ENCODE data around the gene ITGB4. TPM values are rescaled to one million over a fixed set of nuclear protein-coding genes. Genes with fewer than 3 reads are reported as not detected.
"Not testable (repeated sequence)": the region's sequence is repeated elsewhere in the genome, so short reads cannot be mapped to it uniquely, and the experiment has no call there.

ITGB4 gene
- total RNA-seq, 1 donor from 2014 or later = 1.3 TPM

DNA sequence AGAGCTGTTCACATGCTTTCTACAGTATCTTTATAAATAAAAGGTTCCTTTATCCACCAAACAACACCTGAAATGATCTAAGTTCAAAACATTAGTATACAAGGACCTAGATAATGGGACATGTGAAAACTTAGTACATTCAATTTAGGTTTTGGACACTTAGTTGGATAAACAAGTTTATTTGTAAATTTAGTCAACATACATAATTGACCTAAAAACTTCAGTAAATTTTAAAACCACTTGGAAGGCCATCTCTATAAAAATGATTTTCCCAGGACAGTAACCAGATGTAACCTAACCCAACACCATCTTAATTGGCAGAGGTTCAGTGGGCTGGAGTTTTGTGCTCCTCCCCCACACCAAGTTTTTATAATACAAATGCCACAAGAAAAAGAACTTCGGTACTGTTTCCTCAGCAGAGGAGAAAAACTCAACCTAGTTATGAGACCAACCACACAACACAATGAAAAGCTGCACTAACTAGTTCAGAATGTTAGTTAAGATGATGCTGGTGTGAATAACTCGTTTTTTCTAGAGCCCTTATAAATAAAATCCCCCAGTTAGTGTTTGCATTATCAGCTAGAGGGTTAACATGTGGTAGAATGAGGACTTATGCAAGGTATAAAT is 56.1 kb downstream of the ITGB4 start:
- peak overlapping the region; percentile 97 for H3K4me3 Mint-ChIP-seq (ENCODE audit: low read depth)
- H3K36me3 Mint-ChIP-seq (ENCODE audit: low read depth) = peaks cover 41% of the 10 kb centered on the region
- H3K27ac Mint-ChIP-seq = peak overlapping the region; percentile 10
- intact Hi-C loops (cut with micrococcal nuclease) = loop anchor here (5.0 kb wide), 1 partner anchor 950 kb away; the partner anchor contains the start of genes JMJD6 and METTL23
- H3K27me3 Mint-ChIP-seq (ENCODE audit: low read depth) = no peaks in the 10 kb centered on the region
- no peaks in the 10 kb centered on the region for H3K9me3 Mint-ChIP-seq
- H3K4me1 Mint-ChIP-seq (ENCODE audit: low read depth) = peaks cover 25% of the 10 kb centered on the region
- no peak for DNase-seq (ENCODE audit: low spot score)

DNA sequence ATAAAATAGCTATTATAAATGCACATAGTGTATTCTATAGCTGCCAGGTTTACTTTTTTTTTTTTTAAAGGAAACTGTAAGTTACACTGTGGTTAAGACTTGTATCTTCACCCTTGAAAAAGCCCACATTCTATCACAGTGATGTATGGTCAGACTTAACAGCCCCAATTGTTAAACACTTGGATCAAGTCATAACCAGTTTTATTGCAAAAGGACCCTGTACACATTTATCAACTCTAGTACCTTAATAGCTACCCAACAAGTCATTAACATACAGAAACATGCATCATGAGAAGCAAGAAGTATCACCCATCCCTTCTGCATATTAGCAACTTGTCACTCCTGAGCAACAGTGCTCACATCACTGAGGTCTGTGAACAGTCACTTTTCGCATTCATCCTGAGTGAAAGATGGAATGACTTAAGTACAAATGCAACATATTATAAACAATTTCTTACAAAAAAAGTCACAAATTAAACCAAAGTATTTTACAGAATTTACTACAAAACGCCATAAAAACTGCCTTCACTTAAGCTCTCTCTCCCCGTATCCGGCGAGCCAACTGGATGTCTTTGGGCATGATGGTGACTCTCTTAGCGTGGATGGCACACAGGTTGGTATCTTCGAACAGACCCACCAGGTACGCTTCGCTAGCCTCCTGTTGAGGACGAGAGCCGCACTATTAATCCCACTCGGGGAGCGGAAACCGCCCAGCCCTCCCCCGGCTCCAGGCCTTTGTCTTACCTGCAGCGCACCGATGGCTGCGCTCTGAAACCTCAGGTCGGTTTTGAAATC is 57.0 kb downstream of the ITGB4 start:
- not testable (repeated sequence) for DNase-seq (ENCODE audit: low spot score); H3K9me3 Mint-ChIP-seq; H3K27me3 Mint-ChIP-seq (ENCODE audit: low read depth)
- Mint-ChIP-seq H3K27ac (peak overlapping the region; percentile 80), H3K4me3 (ENCODE audit: low read depth) (peak overlapping the region; percentile 97), H3K36me3 (ENCODE audit: low read depth) (peaks cover 41% of the 10 kb centered on the region), H3K4me1 (ENCODE audit: low read depth) (peaks cover 29% of the 10 kb centered on the region)
- intact Hi-C loops (cut with micrococcal nuclease) = loop anchor here (2.0 to 5.0 kb wide), 2 partner anchors 13 to 949 kb away; partner anchors contain the start of genes GALK1, JMJD6 and METTL23

DNA sequence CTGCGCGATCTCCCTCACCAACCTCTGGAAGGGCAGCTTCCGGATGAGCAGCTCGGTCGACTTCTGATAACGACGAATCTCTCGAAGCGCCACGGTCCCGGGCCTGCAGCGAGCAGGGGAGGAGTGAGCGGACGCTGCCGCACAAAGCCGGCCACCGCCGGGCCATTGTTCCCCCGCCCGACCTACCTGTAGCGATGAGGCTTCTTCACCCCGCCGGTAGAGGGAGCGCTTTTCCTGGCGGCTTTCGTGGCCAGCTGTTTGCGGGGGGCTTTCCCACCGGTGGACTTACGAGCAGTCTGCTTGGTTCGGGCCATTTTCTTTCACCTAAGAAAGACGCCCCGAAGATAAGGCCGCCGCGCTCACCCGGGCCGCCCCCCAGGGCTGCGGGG is 57.6 kb downstream of the ITGB4 start:
- Mint-ChIP-seq H3K4me3 (ENCODE audit: low read depth) (peak overlapping the region; percentile 97), H3K9me3 (no peaks in the 10 kb centered on the region), H3K27me3 (ENCODE audit: low read depth) (no peaks in the 10 kb centered on the region), H3K27ac (peak overlapping the region; percentile 80), H3K4me1 (ENCODE audit: low read depth) (peaks cover 35% of the 10 kb centered on the region), H3K36me3 (ENCODE audit: low read depth) (peaks cover 41% of the 10 kb centered on the region)
- DNase-seq (ENCODE audit: low spot score) = peak; percentile 73
- intact Hi-C loops (cut with micrococcal nuclease) = loop anchor here (1.0 to 5.0 kb wide), 3 partner anchors 14 to 948 kb away; partner anchors contain the start of genes GALK1, JMJD6, METTL23 and WBP2

DNA sequence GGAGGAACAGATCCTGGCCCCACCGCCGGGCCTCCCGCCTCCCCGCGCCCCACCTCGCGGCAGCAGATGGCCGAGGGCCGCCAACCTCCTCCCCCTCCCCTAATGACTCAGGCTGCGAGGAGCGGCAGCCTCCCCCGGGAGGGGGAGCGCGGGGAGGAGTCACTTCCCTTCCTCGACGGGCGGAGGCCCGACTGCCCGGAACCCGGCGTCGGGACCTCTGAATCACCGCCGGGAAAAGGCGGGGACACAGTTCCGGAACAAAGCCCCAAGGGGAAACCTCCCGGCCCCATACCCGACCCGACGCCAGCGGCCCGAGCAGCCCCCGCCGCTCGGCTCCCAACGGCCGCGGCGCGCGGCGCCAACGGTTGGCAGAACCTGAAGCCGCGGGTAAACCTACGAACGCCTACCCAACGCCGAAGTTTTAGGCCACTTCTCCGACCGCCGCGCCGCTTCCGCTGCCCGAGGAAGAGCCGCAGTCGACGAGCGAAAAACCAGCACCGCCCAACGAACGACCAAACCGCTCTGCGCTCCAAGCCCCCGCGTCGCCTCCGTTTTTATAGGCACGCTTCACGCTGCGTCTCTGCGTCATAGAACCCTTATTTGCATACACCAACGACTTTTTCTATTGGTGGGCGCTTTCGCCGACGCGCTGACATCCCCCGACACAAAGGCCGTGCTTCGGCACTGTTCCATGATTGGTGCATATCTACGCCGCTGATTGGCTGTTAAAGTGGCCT is 58.2 kb downstream of the ITGB4 start:
- Mint-ChIP-seq H3K27ac (peak overlapping the region; percentile 98), H3K4me3 (ENCODE audit: low read depth) (peak overlapping the region; percentile 97), H3K4me1 (ENCODE audit: low read depth) (peaks cover 37% of the 10 kb centered on the region), H3K9me3 (no peaks in the 10 kb centered on the region), H3K36me3 (ENCODE audit: low read depth) (peaks cover 41% of the 10 kb centered on the region), H3K27me3 (ENCODE audit: low read depth) (no peaks in the 10 kb centered on the region)
- intact Hi-C loops (cut with micrococcal nuclease) = loop anchor here (1.0 to 5.0 kb wide), 3 partner anchors 15 to 948 kb away; partner anchors contain the start of genes GALK1, JMJD6, METTL23 and WBP2
- DNase-seq (ENCODE audit: low spot score) = peak; percentile 96

DNA sequence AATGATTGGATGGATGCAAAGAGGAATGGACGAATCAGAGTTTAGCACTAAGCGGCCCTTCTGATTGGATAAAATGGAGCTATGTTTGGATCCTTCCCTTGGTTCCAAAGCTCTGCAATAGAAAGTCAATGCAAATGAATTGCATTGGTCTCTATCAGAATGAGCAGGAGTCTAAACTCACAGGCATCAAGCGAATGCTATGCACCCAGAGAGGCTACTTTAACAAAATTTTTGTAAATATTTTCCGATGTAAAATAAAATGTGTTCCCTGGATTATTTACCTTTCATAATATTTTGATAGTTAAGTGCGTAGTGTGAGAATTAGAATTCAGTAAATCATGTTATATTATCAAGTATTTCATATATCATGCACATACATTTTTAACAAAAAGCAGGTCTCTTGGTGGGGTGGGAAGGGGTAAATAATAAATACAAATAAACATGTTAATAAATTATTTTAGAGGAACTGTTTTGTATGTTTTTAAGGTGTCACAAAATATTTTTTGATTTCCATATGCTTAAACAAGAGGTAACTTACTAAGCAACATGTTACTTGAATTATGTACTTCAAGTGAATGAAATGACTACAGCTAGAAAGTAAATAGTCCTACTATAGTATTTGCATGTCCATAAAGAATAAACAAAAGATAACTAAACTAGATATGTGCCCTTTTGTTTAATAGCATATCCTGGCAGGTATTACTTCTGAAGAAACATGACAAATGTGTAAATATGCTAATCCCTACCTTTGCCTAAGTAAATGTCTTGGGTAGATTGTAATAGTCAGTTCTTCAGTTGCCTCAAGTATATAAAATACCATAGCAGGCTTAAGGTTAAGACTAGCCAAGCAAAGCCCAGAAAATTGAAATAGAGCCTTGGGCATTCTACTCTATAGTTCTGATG is 59.0 kb downstream of the ITGB4 start:
- peaks cover 41% of the 10 kb centered on the region for H3K36me3 Mint-ChIP-seq (ENCODE audit: low read depth)
- H3K4me3 Mint-ChIP-seq (ENCODE audit: low read depth) = peak overlapping the region; percentile 97
- no peaks in the 10 kb centered on the region for H3K9me3 Mint-ChIP-seq
- H3K4me1 Mint-ChIP-seq (ENCODE audit: low read depth) = peaks cover 40% of the 10 kb centered on the region
- intact Hi-C loops (cut with micrococcal nuclease) = loop anchor here (1.0 to 10.0 kb wide), 5 partner anchors 15 to 947 kb away; partner anchors contain the start of genes GALK1, GALR2, JMJD6 and METTL23
- no peak for DNase-seq (ENCODE audit: low spot score)
- no peaks in the 10 kb centered on the region for H3K27me3 Mint-ChIP-seq (ENCODE audit: low read depth)
- H3K27ac Mint-ChIP-seq = peak overlapping the region; percentile 98

DNA sequence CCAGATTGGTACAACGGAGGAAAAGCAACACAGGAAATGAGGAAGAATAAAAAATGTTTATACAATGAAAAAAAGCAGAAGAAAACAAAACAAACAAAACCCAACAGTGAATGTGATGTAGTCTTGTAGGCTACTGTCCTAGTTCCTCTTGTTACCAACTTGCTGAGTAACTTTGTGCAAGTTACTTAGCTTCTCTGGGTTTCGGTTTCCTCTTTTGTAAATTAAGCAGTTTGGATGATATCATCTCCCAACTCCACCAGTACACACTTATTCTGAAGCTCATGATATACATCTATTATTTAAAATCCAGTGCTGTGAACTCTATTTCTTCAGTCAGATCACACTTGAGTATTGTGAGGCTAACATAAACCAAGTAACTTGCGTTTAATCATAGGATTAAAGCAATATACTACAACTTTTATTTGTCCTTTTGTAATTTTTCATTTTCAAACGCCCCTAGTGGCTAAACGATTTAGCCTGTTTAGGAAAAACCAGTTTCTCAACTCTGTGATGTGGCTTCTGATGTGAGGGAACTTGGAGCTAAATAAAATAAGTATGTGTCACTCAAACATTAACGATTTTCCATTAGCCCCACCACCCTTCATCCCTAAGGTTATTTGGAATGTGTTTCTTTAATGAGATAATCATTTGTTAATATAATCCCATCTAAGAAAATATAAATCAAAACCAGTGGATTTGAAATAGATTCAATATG is 62.0 kb downstream of the ITGB4 start:
- peaks cover 38% of the 10 kb centered on the region for H3K4me1 Mint-ChIP-seq (ENCODE audit: low read depth)
- intact Hi-C loops (cut with micrococcal nuclease) = loop anchor here (5.0 to 10.0 kb wide), 2 partner anchors 292 to 484 kb away; partner anchors contain the start of genes GALR2, SRP68, UBALD2 and ZACN
- peak overlapping the region; percentile 88 for H3K4me3 Mint-ChIP-seq (ENCODE audit: low read depth)
- H3K9me3 Mint-ChIP-seq = no peaks in the 10 kb centered on the region
- DNase-seq (ENCODE audit: low spot score) = no peak
- peaks cover 24% of the 10 kb centered on the region for H3K36me3 Mint-ChIP-seq (ENCODE audit: low read depth)
- H3K27me3 Mint-ChIP-seq (ENCODE audit: low read depth) = no peaks in the 10 kb centered on the region
- H3K27ac Mint-ChIP-seq = peak overlapping the region; percentile 100

DNA sequence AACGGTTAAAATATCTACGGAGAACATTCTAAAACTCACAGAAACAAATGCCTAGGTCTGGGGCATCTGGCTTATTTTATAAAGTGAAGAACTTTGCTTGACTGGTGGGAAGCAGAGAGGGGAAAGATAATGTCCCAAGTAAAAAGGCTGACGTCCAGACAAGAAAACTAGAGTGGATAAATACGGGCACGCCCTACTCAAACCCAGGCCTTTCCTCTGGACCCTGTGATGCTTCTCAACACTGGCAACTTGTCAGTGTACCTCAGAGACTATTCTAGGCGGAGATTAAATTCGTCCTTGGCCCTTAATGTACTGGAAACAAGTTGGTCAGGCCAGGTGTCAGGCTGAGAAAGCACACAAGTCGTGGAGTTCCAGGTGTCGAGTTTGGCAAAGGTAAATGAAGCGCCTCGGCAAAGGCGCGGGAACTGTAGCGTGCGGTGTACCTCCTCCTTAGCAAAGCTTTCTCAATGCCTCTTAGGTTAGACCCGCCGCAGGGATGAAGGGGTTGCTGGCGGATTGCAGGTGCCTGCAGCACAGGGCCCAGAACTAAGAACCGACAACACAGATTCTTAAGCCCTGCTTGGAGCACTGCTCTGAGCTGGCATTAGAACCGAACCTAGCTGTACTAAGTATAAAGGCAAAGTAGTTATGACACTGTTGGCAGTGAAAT is 62.7 kb downstream of the ITGB4 start:
- intact Hi-C loops (cut with micrococcal nuclease) = loop anchor here (1.0 to 10.0 kb wide), 3 partner anchors 71 to 483 kb away; partner anchors contain the start of genes GALR2, SRP68, UBALD2 and WBP2
- Mint-ChIP-seq H3K27me3 (ENCODE audit: low read depth) (no peaks in the 10 kb centered on the region), H3K4me1 (ENCODE audit: low read depth) (peaks cover 38% of the 10 kb centered on the region), H3K36me3 (ENCODE audit: low read depth) (peaks cover 18% of the 10 kb centered on the region), H3K4me3 (ENCODE audit: low read depth) (peak overlapping the region; percentile 88), H3K27ac (peak overlapping the region; percentile 100), H3K9me3 (no peaks in the 10 kb centered on the region)
- no peak for DNase-seq (ENCODE audit: low spot score)

DNA sequence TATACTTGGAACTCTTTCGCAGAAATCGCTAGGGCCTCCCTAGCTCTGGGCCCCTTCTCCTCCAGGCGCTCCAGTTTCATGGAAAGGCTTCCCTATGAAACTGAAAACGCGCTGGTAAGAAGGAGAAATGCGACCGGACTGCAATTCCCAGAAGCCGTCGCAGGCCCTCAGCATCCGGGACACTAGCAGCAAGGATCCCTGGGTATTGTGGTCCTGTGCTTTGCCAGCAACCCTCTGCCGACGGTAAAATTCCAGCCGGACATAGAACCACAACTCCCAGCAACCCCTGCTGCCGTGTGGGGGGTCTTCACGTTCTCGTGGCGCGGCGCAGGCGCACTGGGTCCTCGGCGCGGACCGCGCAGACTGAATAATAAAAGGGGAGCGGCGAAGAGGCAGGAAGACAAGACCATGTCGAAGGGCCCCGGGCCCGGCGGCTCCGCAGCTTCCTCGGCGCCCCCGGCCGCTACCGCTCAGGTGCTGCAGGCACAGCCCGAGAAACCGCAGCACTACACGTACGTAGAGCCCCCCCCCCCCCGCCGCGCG is 63.3 kb downstream of the ITGB4 start, which contains the start of gene UNK:
UNK (plus strand) TSS at position 334 of the 543 bp plus-strand sequence; CDS start at position 409, 75 bp downstream.
- peaks cover 38% of the 10 kb centered on the region for H3K4me1 Mint-ChIP-seq (ENCODE audit: low read depth)
- peak within 1 kb of the TSS; percentile 100 for H3K27ac Mint-ChIP-seq
- H3K27me3 Mint-ChIP-seq (ENCODE audit: low read depth) = no peaks in the 10 kb centered on the region
- H3K4me3 Mint-ChIP-seq (ENCODE audit: low read depth) = peak within 1 kb of the TSS; percentile 88
- peak; percentile 96 for DNase-seq (ENCODE audit: low spot score)
- H3K9me3 Mint-ChIP-seq = no peaks in the 10 kb centered on the region
- intact Hi-C loops (cut with micrococcal nuclease) = loop anchor here (1.0 to 10.0 kb wide), 3 partner anchors 71 to 483 kb away; partner anchors contain the start of genes GALR2, SRP68, UBALD2 and WBP2
- H3K36me3 Mint-ChIP-seq (ENCODE audit: low read depth) = peaks cover 18% of the 10 kb centered on the region

DNA sequence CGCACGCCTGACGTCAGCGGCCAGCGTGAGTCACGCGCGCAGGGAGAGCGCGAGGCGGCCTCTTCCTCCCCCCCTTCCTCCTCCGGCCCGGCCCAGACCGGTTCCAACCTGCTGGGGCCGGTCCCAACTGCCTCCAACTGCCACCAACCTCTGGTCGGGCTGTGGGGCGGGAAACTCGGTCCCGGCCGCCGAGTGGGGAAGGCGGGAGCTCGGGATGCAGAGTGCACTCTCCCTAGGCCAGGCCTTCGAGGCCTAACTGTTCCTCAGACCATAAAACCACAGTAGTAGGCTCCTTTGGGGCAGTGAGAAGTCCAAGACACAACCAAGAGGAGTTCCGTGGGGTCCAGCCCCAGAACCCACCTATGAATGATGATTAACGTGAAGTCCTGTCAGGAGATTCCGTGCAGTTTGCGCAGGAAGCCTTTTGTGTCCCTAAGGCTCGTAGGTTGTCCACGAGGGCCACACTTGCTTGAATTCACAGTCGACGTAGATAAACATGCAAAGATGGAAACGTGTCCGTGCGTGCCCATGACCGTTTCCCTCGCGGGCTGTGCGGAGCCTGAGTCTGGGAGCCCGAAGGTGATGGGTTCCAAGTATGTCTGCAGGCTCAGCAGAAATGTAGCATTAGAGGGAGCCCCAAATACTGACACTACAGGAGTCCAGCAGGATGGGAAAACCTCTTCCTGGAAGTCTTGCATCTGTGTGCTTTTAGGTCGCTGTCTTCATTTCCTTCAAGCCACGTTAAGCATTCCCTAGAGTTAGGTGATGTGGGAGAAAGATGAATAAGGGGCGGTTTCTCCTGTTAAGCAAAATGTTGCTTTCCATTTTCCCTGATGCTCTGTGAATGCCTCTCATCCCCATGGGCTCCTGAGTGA is 64.0 kb downstream of the ITGB4 start:
- H3K4me1 Mint-ChIP-seq (ENCODE audit: low read depth) = peaks cover 33% of the 10 kb centered on the region
- peak; percentile 90 for DNase-seq (ENCODE audit: low spot score)
- H3K27me3 Mint-ChIP-seq (ENCODE audit: low read depth) = no peaks in the 10 kb centered on the region
- H3K4me3 Mint-ChIP-seq (ENCODE audit: low read depth) = peak overlapping the region; percentile 88
- H3K27ac Mint-ChIP-seq = peak overlapping the region; percentile 100
- no peaks in the 10 kb centered on the region for H3K9me3 Mint-ChIP-seq
- peaks cover 14% of the 10 kb centered on the region for H3K36me3 Mint-ChIP-seq (ENCODE audit: low read depth)
- intact Hi-C loops (cut with micrococcal nuclease) = loop anchor here (10.0 kb wide), 1 partner anchor 290 kb away; the partner anchor contains the start of genes GALR2, SRP68 and ZACN

DNA sequence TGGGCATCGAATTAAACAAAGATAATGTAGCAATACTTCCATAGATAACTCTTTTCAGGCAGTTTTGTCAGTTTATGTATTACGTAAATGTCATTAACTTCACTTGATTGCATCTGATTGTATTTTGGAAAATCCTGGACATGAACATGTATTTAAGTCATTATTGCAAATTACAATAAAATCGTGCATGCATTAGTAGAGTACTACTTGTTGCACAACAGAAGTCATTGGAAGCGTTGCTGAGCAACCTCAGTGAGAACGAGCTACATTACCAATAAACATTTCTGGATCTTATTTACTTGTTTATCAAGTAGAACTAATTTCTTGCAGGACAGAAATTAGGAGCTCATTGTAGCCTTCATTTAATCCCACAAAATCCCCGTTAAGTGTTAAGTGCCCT is 70.0 kb downstream of the ITGB4 start:
- no peak for DNase-seq (ENCODE audit: low spot score)
- Mint-ChIP-seq H3K4me3 (ENCODE audit: low read depth) (no peak overlapping the region), H3K4me1 (ENCODE audit: low read depth) (peaks cover 31% of the 10 kb centered on the region), H3K27ac (no peak overlapping the region), H3K36me3 (ENCODE audit: low read depth) (peaks cover 48% of the 10 kb centered on the region), H3K27me3 (ENCODE audit: low read depth) (no peaks in the 10 kb centered on the region), H3K9me3 (no peaks in the 10 kb centered on the region)
- intact Hi-C loops (cut with micrococcal nuclease) = no loop called here
